HG02840 (cell line): ENCODE measurements around the gene ROBO2.

ENCODE experiments used
- ATAC-seq: cut with Tn5 transposase; IDR thresholded peaks from one replicate; pipeline ENCODE4 v1.9.1; 2021; ENCODE audit warnings: mild to moderate bottlenecking, moderate library complexity, moderate number of reproducible peaks; ENCODE audit not compliant: unreplicated experiment, low FRiP score

Gene ROBO2

DNA sequence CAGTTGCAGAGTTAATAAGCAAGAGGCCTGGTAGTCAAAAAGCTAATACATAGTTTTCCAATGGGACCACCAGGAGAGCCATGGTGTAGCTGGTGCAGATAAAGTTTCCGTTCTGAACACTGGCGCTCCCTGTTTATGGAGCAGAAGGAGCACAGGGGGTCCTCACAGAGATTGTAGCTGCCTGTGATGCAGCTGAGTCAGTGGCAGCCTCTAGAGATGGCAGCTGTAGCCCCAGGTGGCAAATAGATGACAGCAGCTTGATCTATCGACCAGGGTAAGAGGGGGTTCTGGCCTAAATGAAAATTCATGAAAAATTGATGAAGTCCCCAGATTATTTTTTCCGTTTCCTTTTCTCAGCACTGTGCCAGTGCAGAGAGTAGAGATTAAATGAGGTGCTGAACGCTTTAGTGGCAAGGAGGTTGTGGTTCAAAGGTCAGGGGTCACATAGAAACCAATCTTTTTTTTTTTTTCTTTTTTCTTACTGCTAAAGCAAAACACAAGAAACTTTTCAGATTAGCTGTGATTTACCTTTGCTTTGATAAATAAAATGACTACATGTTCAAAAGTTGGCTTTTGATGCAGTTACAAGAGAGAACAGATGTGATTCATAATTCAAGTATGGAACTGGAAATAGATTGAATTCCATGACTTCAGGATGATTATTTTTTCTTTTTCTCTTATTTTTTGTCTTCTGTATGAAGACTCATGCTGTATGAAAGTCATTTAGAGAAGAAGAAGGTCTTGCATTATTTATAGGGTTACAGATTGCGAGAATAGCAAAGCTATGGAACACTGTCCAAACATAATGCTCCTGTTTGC, 63.3 kb downstream of the ROBO2 start:
- no peak for ATAC-seq

DNA sequence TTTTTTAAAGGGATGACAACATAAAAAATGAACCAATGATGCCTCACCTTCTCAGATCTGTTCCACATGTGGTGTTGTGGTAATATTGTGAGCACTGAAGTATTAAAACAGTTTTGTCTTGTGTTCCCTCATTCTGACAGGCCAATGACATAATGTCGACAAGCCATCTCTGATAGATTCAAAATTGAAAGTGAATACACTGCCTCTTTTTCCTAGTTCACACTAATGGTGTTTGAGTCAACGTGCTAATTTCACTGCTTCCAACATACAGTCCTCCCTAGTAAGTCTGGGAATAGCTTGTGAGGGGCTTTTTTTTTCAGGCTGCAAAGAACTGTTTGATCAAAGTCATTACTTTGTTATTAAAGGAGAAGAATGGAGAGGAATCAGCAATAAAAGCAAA, 82.8 kb downstream of the ROBO2 start:
- no peak for ATAC-seq

DNA sequence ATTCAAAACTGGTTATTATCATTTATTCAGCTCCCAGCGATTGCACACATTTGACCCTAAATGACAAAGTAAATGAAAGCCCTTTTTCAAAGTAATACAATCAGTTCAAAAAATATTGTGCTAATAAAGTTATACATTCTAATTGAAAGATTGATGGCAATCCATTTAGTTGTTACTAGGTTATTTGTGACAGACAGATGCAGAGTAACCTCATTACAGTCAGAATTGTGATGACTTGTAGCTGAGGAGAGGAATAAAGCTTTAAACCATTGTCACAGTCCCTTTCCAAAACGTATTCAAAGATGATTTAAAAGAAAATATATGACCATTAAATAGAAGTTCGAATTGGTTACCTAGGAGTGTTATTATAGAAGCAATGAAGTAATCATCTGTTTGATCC, 86.1 kb downstream of the ROBO2 start:
- no peak for ATAC-seq

DNA sequence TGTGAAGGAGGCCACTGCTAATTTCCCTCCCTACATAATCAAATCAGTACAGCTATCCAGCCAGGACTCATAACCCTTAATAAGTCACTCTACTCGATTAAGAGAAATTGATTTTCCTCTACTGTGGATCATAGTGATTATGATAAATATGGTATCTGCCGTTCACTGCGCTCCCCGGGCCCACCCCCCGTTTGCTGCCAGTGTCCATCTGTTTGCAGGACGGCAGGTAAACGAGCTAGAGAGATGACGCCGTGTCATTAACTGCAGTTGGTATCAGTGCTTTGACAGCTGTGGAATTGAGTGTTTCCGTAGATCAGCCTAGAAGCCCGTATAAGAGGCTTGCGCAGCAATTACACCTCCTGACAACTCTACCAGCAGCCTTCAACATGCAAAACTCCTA, 94.9 kb downstream of the ROBO2 start:
- ATAC-seq = no peak

DNA sequence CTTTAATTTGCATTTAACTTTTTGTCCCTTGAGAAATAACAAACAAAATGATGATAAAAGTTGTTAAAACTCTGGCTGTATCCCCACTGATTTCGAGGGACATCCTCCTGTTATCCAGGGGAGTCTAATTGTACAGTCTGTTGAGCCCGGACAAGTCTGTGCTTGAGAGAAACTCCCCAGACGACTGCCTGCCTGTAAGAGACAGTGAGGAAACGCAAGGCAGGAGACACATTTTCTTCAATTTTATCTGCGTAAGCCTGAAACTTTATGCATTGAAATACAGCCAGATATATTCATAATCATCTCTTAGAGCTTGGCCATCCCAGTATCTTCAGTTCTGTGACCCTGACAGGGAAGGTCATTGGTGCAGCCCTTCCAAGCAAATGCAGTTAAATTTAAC, 97.7 kb downstream of the ROBO2 start:
- no peak for ATAC-seq

DNA sequence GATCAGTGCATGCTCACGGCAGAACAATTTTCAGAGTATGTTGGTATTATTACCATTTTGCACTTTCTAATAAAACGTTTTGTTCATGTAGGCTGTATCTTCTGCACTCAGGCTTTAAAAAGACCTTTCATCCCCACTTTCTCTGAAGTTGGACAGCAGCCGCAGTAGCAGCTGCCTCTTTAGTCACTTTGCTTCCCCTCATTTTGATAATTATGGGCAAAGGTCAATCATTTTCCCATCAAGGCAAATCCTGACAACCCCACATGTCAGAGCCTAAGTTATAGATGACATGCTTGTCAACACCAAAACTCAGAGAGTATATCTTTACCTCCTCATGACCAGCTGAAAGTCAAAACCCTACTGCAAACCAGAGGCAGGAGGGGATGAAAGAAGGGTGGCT, 99.7 kb downstream of the ROBO2 start:
- ATAC-seq = no peak

DNA sequence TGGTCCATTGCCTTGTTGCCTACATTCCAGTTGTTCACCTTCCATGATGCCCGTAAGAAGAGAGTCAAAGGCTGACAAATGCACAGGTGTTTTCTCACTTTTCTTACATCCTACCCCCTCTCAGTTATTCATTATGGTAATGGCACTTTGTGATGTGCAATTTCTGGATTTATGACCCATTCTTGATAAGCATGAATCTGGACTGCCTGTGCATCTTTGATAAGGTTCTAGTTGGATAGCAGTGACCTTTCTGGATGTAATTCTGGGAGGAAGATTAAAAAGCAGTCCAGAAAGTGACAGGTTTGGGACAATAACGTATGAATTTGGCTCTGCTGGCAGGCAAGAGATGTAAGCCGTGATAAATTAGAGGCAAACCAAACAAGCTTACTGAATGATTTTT, 101.5 kb downstream of the ROBO2 start:
- ATAC-seq = no peak

DNA sequence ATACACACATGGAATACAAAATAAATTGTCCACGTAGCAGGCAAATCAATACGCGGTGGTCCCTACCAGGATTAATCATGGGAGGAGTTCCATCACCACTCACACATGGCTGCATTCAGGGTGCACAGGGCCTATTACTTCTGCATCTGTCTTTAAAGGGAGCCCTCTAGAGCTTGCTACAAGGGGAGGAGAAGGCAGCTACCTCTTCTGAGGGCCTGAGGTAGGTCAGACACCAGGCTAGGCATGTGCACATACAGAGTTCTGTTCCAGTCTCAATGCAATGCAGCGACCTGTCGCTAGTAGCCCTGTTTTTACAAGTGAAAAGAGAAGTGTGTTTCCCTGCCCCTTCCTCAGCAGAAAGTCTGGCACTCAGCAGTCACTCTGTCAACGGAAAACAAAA, 102.7 kb downstream of the ROBO2 start:
- no peak for ATAC-seq

DNA sequence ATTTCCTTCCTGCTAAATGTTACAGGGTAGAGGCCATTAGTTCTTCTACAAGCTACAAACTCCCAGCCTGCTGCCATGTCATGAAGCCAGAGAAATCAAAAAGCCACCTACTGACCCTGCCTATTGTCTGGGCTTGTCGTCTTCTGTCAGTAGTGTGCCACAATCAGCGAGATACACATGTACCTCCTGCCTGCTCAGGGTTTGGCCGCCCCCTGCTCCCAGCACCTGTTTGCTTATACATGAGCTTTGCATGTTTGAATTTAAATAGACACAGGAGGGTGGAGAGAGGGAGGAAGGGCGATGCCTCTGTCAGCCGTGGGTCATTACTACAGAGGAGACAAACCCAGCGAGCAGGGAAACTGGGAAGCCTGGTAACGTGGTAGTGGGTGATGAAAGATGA, 106.1 kb downstream of the ROBO2 start:
- ATAC-seq = no peak

DNA sequence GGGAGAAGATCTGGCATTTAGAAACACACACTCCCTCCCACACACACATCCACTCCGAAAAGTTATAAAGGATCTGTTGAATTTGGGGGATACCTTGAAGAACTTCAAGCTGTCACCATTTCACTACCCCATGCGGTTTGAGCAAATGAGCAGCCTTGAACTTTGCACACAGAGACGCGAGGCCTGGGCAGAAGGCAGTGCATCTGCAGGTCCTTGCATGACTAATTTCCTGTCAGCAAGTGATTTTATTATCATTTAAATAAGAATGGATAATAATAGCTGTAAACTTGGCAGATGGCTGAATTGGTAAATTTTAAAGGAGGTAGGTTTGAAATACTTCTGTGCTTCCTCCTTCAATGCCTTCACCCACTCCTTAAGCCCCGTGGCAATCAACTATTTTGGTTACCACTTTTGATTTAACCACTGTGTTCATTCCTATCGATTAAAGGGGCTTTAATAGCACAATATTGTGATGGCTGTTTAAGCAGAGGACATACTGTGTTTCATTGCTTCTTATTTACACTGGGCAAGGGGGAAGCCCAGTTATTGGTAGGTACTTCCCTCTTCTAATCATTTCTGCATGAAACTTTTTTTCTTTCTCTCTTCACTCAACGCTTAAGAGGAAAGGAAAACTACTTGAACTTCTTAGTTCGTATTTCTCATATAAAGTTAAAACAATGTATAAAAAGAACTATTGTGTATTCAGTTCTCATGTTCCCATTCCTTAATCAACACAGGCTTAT, 108.1 kb downstream of the ROBO2 start:
- ATAC-seq = no peak

DNA sequence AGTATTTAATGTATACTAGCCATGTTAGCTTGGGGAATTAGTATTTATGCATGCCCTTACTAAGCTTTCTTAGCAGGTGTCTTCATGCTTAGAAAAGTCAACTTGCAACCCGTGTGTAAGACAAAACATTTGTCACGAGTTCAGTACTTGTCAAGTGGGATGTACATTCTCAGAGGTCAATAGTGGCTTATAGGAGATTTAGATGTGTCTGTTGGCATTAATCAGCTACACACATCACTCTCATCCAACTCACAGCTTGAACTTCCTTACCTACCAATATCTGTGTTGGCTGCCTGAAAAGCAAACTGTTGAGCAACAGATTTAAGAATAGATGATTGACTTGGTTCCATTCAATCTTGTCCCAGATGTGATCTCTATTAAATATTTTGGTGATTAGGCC, 109.5 kb downstream of the ROBO2 start:
- ATAC-seq = no peak

DNA sequence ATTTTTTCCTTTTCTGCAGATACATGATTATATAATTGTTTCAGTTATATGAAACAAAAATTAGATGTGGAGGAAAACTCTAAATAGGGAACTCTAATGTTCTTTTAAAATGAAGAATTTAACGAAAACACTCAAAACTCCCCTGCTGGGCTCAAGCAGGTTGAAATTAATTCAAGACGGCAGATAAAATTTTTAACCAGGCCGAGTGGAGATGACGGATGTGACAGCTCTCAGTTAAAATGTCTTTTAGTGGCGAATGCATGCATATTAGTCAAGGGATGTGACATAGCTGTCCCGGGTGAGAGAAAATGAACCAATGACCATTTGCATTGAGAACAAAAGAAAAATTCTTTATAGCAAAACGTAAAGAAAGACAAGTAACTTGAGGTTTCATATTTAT, 110.1 kb downstream of the ROBO2 start:
- no peak for ATAC-seq

DNA sequence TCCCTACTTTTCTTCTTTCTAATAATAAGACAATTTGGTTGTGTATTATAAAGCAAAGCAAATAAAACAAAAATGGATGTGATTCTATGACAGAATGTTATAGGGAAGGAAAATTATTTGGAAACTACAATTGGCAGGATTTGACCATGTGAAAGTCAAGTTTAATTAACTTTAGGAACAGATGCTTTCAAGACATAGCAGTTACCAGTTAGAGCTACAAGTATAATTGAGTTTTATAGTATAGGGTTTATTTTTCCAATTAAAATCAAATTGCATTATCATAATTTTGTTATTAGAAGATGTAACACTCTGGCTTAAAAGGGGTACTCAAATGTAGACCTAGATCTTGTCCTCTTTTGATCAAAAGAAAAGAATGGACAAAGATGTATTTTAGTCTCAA, 110.9 kb downstream of the ROBO2 start:
- no peak for ATAC-seq

DNA sequence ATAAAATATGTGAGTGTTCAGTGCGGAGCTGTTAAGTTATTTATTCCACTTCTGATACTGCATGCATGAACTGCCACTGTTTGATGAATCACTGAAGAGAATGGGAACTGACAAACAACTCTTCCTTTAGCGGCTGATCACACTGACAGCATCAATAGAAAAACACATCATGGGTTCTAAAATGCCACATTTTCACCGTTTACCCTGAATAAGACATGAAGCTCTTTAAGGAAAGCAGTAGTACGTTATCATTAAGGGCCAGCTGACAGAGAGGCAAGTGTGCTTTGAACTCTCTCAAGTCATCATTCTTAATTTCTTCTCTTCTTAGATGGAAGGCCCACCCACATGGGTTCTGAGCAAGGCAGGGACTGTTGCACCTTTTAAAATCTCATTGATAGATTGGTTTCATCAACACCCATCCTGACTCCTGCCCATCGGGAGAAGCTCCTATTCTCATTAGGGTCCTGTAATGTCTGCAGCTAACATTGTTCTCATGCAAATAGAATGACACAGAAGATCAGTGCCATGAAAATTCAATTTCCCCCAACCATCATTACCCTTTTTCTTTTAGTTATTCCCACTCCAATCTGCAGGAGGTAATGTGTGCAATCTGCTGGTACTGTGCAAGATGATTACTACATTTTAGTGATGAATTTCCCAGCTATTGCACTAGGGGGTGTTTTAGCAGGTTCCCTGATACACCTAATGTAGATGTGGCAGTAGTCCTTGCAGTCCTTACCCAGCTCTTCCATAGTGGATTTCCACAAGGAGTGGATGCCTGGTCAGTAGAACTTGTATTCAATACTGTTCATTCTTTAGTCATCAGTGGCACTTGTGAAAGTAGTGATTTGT, 119.1 kb downstream of the ROBO2 start:
- no peak for ATAC-seq

DNA sequence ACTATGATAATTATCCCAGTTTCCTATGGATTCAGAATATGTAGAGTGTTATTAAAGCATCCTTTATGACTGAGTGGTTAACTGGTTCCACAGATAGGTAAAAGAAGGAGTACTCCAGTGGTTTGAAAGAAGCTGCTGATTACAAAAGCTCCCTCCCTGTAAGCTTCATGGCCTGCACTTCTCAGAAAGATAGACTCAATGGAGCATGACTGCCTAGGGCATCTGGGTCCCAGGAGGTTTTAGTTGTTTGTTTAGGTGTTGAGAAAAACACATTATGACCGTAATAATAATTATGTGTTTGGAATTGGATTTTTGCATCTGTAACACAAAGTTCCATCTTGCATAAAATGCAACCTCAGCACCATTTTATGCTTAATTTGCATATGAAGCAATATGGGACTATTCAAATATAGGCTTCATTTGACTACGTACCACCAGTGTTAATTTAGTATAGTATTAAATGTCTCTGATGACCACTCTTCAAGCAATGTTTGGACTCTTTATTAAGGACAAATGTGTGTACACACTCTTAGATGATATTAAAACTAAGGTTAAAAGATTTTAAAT, 121.1 kb downstream of the ROBO2 start:
- ATAC-seq = no peak

DNA sequence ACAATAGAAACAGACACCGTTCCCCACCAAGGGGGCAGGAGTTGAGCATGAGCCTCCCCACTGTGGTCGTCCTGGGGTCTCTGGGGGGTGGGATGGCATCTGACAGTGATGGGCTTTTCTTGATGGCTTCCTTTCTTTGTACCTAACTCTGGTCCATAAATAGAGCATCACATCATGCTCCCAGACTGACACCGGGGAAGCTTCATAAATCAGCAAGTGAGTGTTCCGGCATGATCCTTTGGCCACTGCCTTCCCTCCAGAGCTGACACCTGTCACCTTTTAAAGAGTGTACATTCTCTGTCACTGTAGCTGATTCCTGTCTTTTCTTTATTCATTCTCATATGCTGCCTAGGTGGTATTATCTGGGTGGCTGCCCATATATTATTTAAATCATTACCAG, 129.9 kb downstream of the ROBO2 start:
- no peak for ATAC-seq

DNA sequence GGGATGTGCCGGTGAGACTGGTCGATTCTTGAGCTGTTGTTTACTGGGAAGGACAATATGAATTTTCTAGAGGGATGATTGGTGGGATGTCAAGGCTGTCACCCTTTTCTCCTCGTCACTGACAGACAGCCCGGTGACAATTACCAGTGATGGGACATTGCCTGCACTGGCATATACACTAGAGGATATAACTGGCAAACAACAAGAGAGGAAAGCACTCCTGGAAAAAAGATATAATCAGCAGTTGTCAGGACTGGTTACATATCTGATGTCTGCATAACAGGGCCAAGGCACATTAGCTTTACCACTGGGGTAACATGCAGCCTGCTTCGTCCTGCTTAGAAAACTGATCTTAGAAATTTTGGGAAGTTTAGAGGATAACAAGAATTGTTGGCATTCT, 131.1 kb downstream of the ROBO2 start:
- ATAC-seq = no peak

DNA sequence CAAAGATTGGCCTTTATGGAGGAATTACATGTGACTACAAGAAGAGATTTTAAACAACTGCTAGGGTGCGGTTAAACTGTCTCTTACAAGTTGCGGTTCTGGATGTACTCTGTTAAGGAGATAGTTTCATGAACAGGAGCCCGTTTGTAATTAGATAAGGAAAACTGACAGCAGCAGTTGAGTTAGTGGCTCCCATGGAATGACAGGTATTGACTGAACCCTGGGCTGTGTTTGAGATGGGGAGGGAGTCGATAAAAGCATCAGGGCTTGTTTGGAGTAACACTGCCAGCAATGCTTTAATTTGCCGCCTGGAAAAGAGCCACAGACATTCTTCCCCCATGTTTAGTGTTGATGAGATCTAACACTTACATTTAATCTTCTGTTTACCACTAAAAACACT, 139.9 kb downstream of the ROBO2 start:
- ATAC-seq = no peak

DNA sequence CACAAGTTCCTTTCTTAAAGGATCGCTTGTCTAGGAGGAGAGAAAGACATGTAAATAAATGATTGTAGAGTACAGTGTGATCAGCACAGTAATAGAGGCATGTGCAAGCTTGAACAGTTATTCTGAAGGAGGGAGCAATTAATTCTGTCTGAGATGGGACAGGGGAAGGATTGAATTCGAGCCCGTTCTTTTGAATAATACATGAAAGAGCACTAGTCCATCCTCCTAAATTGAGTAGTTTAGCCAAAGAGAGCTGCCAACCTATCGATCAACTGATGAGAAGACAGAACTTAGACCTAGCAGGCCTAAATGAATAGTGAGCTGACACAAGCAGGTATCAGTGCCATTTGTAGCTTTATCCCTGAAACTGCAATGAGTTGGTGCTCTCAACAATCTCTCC, 142.4 kb downstream of the ROBO2 start:
- no peak for ATAC-seq

DNA sequence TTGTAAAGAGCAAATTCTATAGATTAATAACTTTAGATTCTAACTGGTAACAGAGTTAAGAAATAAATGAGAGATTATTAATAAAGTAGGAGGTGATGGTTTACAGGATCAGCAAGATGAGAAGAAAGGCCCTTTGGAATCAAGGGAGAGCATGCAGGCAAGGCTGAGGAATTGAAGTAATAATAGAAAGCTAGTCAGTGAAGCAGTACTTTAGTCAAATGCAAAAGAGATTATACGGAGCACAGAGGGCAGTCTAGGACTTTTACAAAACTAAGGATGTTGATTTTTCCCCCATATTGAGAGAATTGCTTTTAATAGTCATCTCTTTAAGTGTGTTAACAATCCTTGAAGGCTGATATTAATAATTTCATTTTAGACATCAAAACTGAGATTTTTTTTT, 146.4 kb downstream of the ROBO2 start:
- no peak for ATAC-seq

DNA sequence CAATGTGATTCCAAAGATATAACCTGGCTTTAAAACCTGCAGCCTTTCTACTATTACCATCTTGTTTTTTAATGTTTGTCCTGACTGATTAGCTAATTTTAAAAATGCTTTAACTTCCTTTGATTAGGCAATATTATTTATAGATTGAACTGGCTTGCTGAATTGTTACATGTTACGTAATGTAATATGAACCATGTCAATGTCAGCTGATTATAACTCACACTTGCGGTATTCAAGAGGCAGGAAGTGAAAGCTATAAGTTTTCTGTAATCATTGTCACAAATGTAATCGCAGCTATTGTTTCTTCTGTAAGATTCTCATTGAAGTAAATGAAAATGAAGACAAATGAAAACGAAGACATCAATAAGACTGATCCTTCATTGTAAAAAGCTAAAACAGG, 146.8 kb downstream of the ROBO2 start:
- no peak for ATAC-seq
